ENCODE data around the gene TEX53.

DNA sequence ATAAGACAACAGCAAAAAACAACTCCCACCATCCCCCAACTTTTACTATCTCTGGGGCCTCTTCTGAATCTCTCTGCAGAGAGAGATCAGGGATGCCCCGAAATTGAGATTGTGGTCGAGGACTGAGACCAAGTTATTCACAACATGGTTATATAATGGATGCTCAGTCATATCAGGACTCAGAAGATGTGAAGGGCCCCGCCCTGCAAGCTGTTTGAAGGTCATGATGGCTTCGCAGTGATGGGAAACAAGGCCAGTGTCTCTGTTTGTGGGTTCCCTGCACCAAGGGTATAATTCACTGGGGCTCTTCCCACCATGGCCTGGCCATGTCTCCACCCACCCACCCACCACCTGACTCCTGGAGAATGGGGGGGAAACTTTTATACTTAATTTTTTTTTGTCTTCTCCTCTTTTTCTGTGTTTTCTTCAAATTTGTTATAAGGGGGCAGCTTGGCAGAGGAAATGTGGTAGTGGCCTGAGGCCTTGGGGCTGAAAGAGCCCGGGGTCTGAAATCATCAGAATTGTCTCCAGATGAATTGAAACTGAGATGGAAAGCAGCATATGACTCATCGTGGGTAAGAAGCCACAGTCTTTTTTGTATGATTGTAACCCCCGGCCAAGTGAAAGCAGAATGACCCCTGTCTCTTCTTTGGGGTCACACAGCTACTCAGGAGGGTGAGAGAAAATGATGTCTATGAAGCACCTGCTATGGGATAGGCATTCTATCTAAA lies 39.4 kb upstream of the TEX53 start:
- TF ChIP-seq, protein P1, sequence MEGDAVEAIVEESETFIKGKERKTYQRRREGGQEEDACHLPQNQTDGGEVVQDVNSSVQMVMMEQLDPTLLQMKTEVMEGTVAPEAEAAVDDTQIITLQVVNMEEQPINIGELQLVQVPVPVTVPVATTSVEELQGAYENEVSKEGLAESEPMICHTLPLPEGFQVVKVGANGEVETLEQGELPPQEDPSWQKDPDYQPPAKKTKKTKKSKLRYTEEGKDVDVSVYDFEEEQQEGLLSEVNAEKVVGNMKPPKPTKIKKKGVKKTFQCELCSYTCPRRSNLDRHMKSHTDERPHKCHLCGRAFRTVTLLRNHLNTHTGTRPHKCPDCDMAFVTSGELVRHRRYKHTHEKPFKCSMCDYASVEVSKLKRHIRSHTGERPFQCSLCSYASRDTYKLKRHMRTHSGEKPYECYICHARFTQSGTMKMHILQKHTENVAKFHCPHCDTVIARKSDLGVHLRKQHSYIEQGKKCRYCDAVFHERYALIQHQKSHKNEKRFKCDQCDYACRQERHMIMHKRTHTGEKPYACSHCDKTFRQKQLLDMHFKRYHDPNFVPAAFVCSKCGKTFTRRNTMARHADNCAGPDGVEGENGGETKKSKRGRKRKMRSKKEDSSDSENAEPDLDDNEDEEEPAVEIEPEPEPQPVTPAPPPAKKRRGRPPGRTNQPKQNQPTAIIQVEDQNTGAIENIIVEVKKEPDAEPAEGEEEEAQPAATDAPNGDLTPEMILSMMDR (IDR thresholded peaks at IDR 0.05; ENCODE audit: low read depth, low read length, poor library complexity, severe bottlenecking), result no peak
- no peak for TF ChIP-seq EZH2phosphoT487 (IDR thresholded peaks at IDR 0.05; ENCODE audit: borderline replicate concordance, low read length)
